DMS 273 treated with DMSO at 0.1 percent for 48 hours (cell line): ENCODE measurements around the gene IL4I1.

ENCODE experiments used
- DNase-seq: peaks from one replicate; lab custom pipeline; 2025; lab: John Stamatoyannopoulos, UW

IL4I1 gene

DNA sequence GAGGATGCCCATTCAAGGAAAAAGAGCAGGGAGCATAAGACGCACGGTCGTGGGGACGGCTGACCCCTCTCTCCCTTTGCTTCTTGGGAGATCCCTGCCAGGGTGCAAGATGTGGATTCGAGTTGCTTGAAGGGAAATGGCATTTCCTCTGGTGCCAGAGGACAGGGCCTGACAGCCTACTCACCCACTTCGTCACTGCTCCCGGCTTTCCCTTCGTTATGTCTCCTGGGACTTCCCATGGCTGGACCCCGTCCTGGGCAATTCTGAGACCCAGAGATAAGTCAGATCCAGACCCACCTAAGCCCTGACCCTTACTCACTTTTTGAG is 18.0 kb downstream of the IL4I1 start:
- no peak for DNase-seq

- DNase-seq = peak; percentile 88
Observed at GRCh38 chr19:49877879-49878743, 18.6 kb downstream of the IL4I1 start.

DNA sequence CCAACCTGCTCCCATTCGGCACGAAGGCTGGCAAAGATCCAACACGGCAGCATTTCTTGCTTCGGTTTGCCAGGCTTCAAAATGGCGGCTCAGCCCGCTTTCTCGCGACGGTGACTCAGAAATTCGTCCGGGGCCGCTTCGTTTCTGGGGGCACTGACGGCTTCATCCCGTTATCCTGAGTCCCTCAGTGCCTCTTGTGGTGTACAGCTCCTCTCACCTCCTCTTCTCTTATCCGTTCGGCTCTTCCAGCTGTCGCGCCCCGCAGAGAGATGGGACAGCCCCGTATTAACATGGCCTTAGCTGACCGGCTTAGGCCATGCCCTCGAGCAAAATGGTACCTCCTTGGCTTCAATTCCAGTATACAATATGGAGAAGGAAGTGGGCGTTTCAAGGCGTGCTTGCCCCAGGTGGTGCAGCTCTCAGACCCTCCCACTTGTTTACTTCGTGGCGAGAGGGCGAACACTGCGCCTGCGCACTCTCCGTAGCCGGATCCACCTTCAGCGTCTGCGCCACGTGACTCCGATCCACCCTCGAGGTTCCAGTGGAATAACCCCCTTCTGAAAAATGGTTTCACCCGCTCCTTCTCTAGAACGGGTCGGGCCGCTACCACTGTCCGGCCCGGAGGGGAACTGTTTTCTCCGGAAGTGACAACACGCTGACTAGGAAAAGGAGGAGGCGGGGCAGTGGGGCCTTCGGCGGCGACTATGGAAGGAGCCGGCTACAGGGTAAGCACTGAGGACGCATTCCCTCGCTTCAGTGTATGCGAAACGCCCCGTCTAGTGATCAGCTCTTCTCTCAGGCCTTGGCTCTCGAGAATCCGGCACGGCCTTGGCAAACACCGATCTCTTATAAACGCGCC is 19.4 kb downstream of the IL4I1 start, which contains the start of the genes AKT1S1 and TBC1D17:
Gene AKT1S1, minus strand, starts transcription at position 336 of the 859 bp plus-strand sequence. CDS start 4,060 bp downstream, outside the sequence.
Gene TBC1D17, plus strand, starts transcription at position 683 of the 859 bp plus-strand sequence. Its CDS starts 22 bp downstream, at position 705.
- DNase-seq = peak; percentile 99

DNA sequence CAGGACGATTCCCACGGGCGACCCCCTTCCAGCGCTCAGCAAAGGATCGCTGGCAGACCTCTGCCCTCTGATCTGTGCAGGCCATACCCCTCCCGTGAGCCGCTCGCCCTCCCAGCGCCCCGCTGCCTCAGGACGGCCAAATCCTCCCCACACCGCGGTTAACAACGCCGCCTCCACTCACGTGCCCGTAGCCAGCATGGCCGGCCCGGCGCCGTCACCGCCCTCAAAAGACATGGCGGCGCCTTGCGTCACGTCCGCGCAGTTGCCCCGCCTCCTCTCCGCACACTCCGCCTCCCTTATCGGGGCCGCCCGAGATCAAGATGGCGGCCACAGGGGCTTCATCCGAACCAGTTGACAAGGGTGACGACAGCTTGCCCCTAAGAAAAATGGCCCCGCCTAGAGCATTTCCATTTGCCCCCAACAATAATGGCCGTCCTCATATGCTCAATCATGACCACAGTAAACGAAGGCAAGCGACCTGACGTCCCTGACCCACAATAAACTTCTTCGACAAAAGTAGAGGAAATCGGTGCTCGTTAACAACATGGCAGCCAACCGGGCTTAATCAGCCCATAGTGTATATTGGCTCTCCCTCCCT is 20.2 kb downstream of the IL4I1 start:
- peak; percentile 96 for DNase-seq

DNA sequence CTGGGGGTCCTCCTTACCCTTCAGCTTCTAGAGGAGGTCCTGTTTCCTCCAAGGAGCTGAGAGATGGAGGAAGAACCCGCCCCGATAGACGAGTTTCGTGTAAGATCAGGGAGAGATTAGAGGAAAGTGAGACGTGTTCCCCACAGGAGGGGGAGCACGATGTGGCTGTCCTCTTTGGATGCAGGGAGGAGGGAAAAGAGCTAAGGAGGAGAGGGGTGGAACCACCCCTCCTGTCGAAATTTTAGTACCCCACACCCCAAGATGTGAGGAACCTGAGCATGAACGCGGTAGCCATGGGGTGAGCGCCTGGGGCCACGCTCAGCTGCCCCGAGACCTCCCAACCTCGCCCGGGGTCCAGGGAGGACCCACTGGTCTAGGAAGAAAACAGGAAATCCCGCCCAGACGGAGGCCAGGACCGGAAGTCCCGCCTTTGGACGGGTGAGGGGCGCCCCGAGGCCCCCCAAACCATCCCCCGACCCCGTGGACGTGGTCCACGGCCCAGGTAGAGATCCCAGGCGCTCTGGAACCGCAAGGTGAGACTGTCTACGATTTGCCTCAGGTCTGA is 20.7 kb downstream of the IL4I1 start:
- DNase-seq = no peak

- no peak for DNase-seq
Observed at GRCh38 chr19:49875177-49875576, 21.5 kb downstream of the IL4I1 start.

- no peak for DNase-seq
Observed at GRCh38 chr19:49874503-49875157, 22.1 kb downstream of the IL4I1 start.

DNA sequence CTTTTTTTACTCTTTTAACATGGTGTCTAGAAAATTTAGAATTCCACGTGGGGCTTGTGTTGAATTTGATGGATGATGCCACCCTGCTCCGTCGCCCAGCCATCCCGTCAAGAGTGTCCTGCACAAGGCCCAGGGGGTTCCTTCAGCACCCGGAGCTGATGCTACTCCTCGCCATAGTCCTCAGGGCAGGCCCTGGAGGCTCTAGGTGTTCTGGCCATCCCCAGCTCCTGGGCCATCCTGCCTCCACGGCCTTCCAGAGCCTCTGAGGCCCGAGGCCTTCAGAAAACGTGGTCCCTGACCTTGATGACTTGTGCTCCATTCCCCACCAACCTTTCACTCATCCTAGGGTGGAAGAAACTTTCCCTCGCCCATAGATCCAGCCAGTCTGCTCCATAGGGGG is 22.9 kb downstream of the IL4I1 start:
- no peak for DNase-seq

DNA sequence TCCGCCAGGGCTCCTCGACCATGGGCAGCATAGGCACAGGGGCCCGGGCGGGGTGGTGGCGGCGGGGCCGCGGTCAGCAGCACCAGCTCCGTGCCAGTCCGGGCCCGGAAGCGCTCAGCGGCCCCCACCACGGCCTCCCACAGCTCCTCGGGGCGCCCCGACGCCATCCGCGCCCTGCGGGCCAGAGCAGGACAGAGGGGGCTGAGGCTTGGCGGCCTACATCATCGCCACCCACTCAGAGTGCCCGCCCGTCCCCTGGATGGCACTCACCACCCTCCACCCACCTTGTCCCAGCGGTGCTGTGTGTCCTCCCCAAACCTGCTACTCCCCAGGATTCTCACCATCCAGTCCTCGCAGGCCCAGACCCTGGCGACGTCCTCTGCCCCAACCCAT is 23.6 kb downstream of the IL4I1 start:
- no peak for DNase-seq

GRCh38 chr19:49872245-49873128 is 24.2 kb downstream of the IL4I1 start:
- DNase-seq = no peak

DNA sequence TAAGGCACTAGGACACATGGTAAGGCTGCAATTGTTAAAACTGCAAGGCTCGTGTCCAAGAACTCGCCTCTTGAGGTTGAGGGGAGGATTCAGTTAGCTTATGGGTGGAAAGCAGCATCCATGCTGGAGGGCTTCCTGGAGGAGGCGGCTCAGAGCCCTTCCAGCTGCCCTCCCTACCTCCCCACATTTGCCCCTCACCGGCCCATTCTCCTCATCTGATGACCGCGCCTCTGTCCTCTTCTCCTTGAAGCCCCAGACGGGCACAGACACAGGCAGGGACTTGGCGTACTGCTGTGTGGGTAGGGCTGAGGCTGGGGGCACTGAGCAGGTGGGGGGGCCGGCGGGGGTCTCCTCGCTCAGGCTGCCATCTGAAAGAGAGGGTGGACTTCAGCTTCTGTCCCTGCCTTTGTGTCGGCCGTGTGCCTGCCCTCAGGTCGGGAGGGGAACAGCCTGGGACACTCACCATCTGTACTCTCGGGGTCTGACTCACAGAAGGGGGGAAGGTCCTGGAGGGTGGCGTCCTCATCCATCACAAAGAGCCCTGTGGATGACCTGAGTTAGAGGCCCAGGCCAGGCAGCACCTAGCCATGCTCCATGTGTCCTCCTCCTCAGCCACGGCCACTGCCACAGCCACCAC is 25.2 kb downstream of the IL4I1 start:
- no peak for DNase-seq

GRCh38 chr19:49870309-49870901 is 26.3 kb downstream of the IL4I1 start:
- no peak for DNase-seq

GRCh38 chr19:49869484-49870308 is 27.0 kb downstream of the IL4I1 start:
- peak; percentile 99 for DNase-seq

- no peak for DNase-seq
Observed at GRCh38 chr19:49869009-49869483, 27.6 kb downstream of the IL4I1 start.

DNA sequence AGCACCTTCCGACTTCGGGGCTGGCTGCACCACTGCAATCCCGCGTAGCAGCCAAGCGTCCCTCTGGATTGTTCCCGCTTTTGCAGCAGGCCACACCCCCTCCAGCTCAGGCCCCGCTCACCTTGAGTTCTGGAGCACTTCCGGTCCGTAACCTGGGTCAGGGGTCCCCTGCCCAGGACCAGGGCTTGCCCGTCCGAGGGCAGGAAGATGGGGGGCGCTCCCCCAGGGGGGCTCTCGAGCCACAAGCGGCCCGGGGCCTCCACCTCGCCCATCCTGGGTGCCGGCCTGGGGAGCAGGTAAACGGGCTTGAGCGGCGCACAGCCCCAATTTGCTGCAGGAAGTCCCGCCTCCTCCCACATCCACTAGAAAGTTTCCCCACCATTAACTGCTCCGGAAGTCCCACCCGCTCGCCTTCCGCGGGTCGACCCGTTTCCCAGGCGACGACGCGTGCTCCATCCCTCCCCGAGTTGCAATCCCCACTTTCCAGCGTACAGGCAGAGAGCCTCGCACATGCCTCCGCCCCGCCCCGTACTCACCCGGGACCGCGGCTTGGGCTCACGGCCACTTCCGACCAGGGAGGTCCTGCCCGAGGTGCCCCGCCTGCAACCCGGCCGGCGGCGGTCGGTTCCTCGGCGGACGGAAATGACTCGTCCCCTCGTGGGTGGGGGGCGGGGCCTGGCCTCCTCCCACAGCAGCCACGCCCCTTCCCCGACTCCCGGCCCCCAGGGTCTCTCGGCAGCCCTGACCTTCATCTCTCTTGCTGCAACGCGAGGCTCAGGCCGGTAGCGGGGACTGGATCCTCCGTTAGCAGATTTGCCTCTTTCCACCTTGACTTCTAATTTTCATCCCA is 29.5 kb downstream of the IL4I1 start, which contains the start of gene PNKP:
Gene PNKP, minus strand, starts transcription at position 644 of the 850 bp plus-strand sequence. Its CDS starts 372 bp downstream, at position 272.
- peak; percentile 94 for DNase-seq

DNA sequence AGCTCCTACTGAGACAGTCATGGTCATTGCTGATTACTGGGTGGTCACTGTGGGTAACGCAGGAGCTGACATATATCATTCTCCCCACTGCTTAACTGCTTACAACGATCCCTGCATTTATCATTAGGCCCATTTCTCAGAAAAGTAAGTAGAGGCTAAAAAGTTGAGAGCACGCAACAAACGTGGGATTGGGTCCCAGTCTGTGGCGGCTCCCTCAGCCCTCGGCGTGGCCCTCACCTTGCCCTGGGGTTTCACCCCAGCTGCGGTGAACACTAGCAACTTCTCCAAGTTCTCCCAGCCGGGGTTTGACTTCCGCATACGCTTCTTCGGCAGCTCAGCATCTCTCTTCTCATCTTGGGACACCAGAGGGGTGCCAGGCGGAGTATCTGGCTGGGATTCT is 31.8 kb downstream of the IL4I1 start:
- DNase-seq = no peak

DNA sequence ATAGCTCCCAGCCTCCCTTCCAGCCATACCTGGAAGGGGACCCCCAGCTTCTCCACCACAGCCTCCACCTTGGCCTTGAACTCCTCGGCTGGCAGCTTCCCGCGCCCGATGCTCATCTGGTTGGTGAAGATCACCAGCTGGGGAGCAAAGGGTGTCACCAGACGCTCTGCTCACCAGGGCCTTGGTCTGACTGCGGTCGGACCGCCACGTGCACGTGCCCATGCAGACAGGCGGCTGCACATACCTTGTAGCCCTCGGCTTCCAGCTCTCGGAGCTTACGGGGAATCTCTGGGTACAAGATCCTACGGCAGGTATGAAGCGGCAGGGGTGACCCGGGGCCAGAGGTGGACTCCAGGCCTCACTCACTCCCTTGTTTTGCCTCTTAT is 32.8 kb downstream of the IL4I1 start:
- no peak for DNase-seq
